Stimulated activated CD8-positive, alpha-beta memory T cell treated with anti-CD3 and anti-CD28 coated beads, Interleukin-12 subunit alpha, Interleukin-12 subunit beta, amount 100 ng/mL, for 1 hour (primary cell): ENCODE measurements around the gene S100A8.
"Not testable (repeated sequence)": the region's sequence is repeated elsewhere in the genome, so short reads cannot be mapped to it uniquely, and the experiment has no call there.

ENCODE experiments used
- DNase-seq: peaks from one replicate; pipeline ENCODE4 v3.0.0-alpha.2; 2020; ENCODE audit warnings: low read depth

S100A8 gene

DNA sequence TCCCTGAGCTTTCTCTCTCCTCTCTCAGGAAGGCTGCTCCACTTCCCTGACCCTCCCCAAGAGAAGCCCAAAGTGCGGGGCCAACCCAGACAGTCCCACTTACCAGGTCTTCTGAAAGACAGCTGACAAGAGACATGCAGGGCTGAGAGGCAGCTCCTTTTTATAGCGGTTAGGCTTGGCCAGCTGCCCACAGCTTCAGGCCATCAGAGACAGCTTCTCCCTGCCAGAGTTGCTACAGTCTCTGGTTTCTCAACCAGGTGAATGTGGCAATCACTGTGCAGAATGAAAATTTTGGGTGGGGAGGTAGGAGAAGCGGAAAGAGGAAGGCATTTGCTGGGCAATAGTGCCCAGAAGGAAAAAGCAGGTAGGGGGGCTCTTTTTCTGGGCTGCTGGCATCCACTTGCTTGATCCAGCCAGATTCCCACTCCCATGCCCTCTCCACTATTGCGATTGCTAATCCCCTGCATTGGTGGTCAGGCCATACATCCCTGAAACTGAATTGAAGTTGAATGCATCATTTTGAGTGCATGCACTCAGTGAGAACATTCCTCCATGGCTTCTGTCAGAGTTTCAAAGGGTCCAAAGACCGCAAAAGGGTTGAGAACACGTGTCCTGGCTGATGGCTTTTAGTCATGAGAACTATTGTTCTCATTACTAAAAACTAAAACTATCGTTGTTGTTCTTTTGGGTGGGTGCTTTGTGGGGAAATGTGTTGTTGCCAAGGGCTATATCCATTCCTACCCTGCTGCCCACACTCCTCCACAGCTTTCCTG lies at the start of gene S100A8:
Gene S100A8, minus strand, starts transcription at position 136 of the 773 bp plus-strand sequence. CDS start 538 bp downstream, outside the sequence.
- DNase-seq = no peak

DNA sequence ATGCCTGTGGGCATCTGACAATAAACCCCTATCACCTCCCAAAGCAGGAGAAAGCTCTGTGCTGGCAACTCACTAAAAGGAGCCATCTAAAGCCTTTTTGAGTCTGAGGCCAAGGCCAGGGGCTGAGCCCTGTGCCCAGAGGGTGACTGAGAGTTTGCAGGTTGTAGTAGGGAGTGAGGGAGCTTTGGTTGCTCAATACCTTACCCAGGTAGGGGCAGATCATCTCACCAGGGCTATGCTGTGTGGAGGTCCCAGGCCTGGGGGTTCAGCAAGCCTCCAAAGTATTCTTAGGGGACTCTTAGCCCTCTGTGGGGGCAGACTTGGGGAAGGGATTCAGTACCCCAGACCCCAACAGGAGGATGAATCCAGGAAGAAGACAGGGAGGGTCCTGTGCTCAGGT lies 48.4 kb upstream of the S100A8 start:
- no peak for DNase-seq

DNA sequence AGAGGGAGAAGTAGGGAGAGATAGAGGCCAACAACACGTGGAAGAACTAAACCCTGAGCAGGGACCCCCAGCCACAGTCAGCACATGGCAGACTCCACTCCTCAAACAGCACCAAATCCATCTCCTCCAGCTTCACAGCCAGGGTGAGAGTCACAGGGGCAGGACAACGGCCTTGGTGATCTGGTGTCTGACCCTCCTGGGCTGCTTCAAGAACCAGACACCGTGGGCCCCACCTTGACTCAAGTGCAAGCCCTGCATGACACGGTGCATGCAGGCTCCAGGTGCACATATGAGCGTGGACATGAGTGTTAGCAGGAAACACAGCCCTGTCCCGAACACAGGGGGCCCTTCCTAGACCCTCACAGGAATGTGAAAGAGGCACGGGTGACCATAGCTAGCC lies 47.7 kb upstream of the S100A8 start:
- no peak for DNase-seq

DNA sequence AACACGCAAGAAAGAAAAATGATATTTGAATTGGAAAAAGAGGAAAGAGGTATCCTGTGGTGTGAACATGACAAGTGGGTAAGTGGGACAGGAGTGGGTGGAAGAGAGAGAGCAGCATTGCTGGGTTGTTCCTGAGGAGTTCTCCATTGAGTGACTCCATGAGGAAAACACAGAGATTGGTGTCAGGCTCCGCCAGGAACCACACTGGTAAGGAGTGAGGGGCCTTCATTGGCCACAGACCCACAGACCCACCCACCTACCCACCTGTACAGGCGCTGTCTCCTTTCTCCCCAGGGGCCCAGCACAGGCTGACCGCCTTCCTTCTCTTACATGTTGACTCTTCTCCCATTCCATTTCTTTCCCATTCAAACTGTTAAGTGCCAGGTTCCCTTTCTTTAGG lies 46.4 kb upstream of the S100A8 start:
- no peak for DNase-seq

DNA sequence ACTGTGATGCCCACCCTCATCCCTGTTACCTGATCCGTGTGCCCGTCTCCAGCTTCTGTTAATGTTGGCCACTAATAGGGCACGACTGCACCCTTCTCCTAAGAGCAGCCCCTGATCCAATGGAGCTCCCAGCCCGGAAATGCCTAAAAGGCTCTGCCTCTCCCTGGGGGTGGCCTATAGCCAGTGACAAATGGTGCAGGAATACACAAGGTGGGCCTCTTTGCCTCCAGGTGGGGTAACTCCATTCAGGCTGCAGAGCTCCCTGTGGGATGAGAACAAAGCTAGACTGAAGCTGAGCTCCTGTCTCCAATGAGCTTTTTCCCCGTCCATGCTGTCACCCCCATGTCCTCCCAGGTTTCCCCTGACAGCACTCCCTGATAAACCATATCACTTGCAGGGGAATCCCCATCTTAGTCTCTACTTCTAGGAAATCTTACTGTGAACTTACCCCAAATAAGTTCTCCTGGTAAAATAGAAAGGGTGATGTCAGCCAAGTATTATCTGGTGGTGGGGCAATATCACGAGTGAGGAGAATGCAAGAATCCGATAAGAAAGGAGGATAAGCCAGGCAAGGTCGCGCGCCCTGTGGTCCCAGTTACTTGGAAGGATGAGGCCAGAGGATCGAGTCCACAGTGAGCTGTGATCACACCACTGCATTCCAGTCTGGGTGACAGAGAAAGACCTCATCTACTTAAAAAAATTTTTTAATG lies 44.0 kb upstream of the S100A8 start:
- no peak for DNase-seq

DNA sequence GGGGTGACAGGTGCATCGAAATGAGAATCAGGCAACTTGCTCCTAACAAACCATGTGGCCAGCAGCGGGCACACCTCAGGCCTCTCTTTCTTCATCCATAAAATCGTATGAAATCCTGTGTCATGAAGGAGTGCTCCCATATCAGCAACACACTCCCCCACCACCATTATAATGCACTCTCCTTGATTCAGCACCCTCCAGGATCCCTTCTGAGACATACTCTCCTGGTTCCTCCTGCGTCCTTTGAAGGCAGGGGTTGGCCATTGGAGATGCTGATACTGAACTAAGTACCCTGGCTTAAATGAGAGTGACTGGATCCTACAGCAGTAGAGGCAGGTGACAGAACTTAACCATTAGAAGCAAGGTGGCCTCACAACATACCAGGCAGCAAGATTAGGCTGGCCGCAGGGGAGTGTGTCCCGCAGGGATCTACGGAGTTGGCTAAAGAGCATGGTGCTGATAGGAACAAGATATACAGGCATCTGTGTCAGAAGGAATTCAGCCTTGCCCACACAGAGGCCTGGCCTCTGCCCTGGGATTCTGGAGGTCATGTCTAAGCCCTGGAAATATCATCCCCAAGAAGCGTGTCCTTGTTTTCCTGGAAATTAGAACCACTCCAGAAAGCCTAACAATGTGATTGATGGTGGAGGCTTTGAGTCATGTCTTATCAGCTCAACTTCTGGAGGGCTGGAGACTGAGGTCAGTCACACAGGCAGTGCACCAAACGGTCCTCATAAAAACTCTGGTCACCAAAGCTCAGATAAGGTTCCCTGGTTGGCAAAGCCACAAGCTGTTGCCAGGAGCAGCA lies 42.2 kb upstream of the S100A8 start:
- DNase-seq = no peak

DNA sequence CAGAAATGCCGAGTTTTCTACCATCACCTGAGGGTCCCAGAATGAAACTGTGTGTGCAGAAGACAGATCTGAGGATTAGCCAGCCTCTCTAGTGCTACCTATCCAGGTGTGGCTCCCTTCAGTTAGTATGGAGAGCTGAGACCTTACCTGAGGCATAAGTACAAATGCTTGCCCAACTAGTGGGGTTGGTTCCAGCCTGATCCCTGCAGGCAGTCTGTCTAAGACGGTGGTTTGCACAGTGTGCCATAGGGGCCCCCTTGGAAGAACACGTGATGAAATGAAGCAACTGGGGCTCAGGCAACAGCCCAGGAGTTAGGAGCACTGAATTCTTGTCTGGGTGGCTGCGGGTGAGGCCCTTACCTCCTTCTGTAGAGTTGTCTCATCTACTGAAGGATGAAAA lies 41.1 kb upstream of the S100A8 start:
- no peak for DNase-seq

DNA sequence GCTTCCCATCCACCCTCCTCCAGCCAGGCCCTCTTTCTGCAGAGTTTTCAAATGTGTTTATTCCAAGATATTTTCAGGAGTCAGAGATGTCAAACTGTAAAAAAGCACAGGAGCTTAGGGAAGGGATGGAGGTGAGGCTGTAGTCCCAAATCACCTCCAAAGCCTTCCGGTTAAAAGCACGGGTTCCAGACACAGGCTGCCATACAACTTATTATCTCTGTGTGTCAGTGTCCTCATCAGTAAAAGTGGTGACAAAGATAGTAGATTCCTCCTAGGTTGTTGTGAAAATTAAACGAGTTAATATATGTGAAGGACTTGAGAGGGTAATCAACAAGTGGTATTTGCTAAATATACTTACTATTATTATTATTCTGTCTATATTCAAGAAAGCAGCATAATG lies 40.6 kb upstream of the S100A8 start:
- DNase-seq = no peak

DNA sequence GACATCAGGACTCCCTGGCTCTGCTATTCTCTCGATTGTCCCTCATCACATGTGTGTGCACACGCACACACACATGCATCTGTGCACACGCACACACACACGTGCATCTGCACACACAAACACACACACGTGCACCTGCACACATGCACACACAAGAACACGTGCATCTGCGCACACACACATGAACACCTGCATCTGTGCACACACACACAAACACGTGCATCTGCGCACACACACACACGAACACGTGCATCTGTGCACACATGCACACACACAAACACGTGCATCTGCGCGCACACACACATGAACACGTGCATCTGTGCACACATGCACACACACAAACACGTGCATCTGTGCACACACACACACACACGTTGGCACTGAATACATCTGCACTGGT lies 40.1 kb upstream of the S100A8 start:
- DNase-seq = no peak

DNA sequence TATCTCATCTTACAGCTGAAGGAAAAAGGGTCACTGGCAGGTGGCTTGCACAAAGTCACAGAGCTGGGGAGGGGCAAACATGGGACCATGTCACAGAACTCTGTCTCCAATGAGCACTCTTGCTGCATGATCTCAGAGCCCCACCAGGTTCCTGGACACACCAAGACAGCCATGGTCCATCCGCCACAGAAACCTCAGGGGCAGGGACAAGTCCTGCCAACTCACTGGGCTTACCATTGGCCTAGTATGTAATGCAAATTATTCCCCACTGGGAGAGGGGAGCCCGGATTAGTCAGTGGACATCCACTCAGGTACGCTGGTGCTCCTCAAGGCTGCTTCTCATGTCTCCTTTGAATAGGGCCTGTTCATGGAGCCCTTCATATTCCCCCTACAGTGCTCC lies 39.7 kb upstream of the S100A8 start:
- no peak for DNase-seq

DNA sequence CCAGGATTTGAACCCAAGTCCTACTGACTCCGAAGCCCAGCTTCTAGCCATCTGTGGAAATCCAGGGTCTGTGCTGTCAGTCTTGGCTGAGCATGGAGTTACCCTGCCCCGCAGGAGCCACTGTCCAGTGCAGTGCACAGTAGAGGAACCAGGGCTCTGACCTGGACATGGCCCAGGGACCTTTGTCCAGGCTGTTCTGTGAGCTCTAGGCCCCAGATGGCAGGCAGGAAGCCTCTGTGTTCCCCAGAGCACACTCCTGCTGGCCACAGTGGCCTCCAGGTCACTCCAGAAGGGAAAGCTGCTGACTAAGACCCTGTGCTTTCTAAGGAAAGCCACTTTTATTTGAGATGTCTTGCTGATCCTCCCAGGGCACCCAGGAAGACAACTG lies 39.3 kb upstream of the S100A8 start:
- DNase-seq = no peak

DNA sequence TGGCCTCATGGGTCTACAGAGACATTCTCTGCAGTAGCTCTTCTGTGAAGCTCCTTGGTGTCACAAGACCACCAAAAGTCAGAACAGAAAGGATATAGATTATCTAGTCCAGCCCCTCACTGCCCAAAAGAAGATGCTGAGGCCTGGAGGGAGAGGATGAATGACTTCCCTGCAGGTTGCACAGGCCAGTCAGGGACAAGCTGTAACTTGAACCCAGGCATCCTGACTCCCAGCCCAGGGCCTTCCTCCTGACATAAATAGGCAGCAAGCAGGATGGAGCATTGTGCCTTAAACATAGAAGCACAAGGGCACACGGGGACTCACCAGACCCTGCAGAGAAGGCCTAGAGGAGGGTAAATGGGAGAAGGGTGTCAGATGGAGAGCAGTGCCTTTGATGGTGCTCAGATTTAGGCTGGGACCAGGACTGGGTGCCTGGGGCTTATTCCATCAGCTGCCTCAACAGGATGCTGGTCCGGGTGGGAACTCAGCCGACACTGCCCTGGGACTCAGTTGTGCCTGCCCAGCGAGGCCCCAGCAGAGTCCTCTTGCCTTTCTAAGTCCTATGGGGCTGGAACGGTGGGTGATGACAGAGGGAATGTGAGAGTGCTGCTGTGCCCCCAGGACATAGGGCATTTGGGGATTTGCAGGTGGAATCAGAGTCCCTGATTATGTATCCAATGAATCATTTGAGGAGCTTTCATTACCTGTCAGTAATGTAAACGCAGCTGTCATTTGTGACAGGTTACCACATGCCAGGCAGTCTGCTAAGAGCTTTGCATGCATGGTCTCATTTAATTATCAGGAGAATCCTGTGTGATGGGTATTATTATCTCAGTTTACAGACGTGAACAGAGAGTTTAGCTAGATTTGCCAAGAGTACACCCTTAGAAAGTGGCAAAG lies 38.6 kb upstream of the S100A8 start:
- no peak for DNase-seq

DNA sequence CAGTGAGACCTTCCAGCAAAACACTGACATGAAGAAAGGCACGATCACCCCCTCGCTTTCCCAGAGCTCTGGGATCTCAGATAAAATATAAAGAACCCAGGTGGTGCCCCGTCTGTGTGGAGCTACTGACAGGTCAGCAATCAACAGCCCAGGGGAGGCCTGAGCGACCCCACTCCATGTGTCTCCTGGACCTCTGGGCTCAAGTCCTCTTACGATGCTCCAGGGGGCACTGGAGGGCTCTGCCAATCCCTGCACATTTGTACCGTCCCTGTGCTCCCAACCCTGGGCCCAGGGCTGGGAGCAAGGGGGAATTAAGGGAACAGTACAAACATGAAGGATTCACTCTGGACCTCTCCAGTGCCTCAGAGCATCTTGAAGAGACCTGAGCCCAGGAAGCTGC lies 37.9 kb upstream of the S100A8 start:
- DNase-seq = no peak

DNA sequence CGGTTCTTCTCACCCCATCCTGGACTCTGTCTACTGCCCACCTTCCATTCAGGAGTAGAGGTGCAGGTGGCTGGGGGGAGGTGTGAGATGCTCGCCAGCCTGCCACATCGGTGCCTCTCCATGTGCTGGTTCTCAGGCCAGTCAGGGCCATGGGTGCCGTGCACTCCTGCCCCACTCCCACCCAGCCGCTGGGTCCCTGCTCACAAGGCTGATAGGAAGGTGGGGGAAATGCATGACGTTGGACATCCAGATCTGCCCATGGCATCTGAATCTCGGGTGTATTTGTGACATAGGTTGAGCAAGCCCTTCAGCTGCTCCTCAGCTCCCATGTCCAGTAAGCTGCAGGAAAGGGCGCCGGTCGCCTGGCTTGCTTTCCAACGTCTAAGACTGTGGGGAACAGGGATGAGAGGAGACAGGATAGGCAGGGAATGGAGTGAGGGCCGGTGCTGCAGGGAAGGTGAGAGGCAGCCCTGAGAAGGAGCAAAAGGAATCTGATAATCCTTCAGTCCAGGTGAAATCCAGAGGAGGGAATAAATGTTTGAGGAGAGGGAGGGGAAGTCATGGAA lies 37.3 kb upstream of the S100A8 start:
- DNase-seq = no peak

DNA sequence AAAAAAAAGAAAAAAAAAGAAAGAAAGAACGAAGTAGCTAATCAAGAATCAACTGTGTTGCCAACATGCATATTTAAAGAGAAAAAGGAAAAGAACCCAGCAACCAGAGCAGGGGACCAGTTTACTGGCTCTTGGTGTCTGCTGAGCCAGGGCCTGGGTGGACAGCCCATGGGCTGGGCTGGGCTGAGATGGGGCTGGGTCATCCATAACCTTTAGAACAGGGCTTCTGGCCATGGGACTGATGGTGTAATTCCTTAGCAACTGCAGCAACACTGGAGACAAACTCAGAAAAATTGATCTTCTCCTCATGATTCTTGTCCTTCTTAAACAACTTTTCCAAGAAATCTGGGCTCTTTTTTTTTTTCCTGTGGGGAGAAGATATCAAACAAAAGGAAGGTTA lies 35.9 kb upstream of the S100A8 start:
- DNase-seq = no peak

DNA sequence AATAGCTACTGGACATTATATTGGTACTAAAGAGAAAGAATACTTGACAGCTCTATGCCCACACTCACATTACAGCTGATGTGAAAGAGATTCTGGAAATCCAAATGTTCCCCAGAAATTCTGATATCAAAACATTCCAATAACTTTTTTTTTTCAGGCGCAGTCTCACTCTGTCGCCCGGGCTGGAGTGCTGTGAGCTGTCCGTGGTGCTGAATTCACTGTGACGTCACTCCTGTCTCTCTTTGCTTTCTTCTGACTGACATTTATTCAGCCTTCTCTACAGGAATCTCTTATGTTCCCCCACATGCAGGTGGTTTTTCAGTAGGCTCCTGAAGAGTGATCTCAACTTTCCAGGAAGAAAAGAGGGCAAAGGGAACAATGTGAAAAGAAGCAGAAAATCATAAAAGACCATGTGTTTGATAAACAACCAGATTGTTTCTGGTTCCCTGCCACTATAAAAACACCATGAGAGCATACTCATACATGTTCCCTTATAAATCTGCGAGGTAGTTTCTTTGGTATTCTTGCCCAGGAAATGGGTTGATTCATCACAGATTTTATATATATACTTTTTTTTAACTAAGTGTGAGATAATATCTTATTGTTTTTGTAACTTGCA lies 31.7 kb upstream of the S100A8 start:
- peak; percentile 61 for DNase-seq

DNA sequence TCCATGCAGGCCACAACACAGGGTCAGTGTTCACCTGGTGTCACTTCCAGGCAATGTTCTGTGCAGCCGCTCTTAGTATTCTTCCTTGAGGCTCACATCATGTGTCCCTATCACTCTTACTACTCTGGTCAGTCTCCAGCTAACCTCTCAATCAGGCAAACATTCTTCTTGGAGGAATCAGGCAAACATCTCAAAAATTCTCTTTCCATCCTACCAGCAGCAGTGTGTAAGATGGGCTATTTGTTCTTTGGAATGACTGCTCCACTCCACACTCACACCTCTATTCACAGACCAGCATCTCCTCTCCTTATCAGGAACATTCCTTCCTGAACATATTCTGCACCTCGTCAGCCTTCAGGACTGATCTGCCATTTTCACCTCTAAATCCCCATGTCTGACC lies 29.4 kb upstream of the S100A8 start:
- no peak for DNase-seq

DNA sequence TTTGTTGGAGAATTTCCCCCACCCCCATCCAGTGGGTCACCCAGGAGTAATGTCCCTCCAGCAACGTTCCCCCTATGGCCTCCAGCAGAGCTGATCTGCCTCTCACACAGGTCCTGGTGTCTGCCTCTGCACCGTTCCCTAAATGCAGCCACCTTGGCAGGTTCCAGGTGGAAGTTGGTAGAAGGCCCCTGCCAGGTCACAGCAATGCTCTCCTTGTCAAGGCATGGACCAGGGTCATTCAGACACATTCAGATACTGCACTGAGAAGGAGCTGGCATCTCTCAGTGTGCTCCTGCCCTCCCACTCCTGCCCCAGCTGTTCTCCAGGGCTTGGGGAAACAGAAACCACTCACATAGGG lies 28.5 kb upstream of the S100A8 start:
- not testable (repeated sequence) for DNase-seq

DNA sequence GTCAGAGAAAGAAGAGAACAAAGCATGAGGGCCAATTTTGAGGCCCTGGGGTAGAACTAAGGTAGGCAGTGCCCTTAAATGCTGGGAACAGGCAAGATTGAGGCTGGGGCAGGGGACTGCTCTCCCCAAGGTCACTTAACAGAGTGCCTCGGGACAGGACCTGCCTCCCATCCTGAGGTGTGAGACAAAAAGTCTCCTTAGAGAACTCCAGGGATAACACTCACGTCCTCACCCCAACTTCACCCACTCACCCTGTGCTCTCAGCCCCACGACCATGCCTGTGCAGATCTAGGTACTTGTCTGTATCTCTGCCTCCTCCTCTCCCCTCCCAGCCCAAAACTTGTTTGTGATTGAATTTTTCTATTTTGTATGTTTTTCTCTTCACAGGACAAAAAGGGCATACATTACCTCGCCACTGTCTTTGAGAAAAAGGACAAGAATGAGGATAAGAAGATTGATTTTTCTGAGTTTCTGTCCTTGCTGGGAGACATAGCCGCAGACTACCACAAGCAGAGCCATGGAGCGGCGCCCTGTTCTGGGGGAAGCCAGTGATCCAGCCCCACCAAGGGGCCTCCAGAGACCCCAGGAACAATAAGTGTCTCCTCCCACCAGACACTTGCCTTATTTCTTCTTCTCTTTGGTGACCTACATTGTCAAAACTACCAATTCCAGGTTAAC lies 28.0 kb upstream of the S100A8 start:
- not testable (repeated sequence) for DNase-seq

DNA sequence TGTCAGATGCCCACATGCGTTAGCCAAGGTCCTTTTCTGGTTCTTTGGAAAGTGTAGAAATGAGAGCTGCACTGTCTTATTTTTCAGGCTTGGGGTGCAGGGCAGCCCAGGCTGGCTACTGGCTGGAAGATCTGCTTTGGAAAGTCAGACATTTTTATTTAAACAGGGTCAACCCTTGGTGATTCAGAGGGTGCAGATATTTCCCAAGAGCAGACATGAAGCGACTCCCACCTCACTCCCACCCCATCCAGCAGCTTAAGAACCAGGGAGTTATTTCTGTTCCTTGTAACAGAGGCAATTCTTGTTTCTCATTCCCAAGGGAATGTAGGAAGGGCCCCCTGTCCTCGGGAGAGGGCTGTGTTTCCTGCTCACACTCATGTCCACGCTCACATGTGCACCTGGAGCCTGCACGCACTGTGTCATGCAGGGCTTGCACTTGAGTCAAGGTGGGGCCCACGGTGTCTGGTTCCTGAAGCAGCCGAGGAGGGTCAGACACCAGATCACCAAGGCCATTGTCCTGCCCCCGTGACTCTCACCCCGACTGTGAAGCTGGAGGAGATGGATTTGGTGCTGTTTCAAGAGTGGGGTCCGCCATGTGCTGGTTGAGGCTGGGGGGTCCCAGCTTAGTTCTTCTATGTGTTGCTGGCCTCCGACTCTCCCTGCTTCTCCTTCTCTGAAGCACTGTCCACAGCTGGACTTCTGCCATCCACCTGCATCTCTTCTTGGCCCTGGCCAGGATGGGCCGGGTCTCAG lies 26.4 kb upstream of the S100A8 start:
- DNase-seq = no peak
